H9 (cell line): ENCODE measurements around the gene FAM162A. TPM values are rescaled to one million over a fixed set of nuclear protein-coding genes. Genes with fewer than 3 reads are reported as not detected.

Experiments used
- DNase-seq: peaks from one replicate; pipeline ENCODE4 v3.0.0-alpha.2; 2017
- H2AFZ ChIP-seq: one replicate; pipeline ENCODE4 v1.6.1; 2013; ENCODE audit warnings: mild to moderate bottlenecking, low read length, control low read depth, moderate library complexity
- H2AK5ac ChIP-seq: 2 replicates; pipeline ENCODE4 v1.6.1; 2013; ENCODE audit warnings: low read length, control low read depth, mixed read lengths; ENCODE audit not compliant: insufficient read length
- H2BK120ac ChIP-seq: one replicate; pipeline ENCODE4 v1.6.1; 2013; ENCODE audit warnings: low read depth, mild to moderate bottlenecking, low read length, control low read depth, inconsistent platforms; ENCODE audit not compliant: poor library complexity, severe bottlenecking
- H2BK12ac ChIP-seq: 2 replicates; pipeline ENCODE4 v1.6.1; 2013; ENCODE audit warnings: low read length, control low read depth, mixed read lengths, low read depth; ENCODE audit not compliant: insufficient read length
- H2BK15ac ChIP-seq: 2 replicates; pipeline ENCODE4 v1.6.1; 2013; ENCODE audit warnings: low read depth, low read length, control low read depth
- H2BK20ac ChIP-seq: one replicate; pipeline ENCODE4 v1.6.1; 2013; ENCODE audit warnings: low read depth, mild to moderate bottlenecking, low read length, control low read depth, inconsistent platforms; ENCODE audit not compliant: poor library complexity, severe bottlenecking
- H2BK5ac ChIP-seq: 2 replicates; pipeline ENCODE4 v1.6.1; 2013; ENCODE audit warnings: low read length, control low read depth, mixed read lengths; ENCODE audit not compliant: insufficient read length
- H3K14ac ChIP-seq: 2 replicates; pipeline ENCODE4 v1.6.1; 2013; ENCODE audit warnings: low read length, control low read depth; ENCODE audit not compliant: insufficient read depth
- H3K18ac ChIP-seq: 2 replicates; pipeline ENCODE4 v1.6.1; 2013; ENCODE audit warnings: low read depth, mild to moderate bottlenecking, mixed read lengths, low read length, control low read depth; ENCODE audit not compliant: insufficient read length
- H3K23ac ChIP-seq: 2 replicates; pipeline ENCODE4 v1.6.1; 2013; ENCODE audit warnings: low read length, control low read depth, mixed read lengths, low read depth; ENCODE audit not compliant: insufficient read length
- H3K23me2 ChIP-seq: 2 replicates; pipeline ENCODE4 v1.6.1; 2013; ENCODE audit warnings: low read depth, mild to moderate bottlenecking, mixed read lengths, low read length, control low read depth; ENCODE audit not compliant: insufficient read length, poor library complexity, severe bottlenecking
- H3K27ac ChIP-seq: 2 replicates; pipeline ENCODE4 v1.5.1; 2013; ENCODE audit warnings: low read length, control low read depth, mixed read lengths, low read depth; ENCODE audit not compliant: insufficient read length
- H3K27me3 ChIP-seq: 2 replicates; pipeline ENCODE4 v1.6.1; 2013; ENCODE audit warnings: low read length, control low read depth, inconsistent platforms; ENCODE audit not compliant: insufficient read depth
- H3K4ac ChIP-seq: 2 replicates; pipeline ENCODE4 v1.6.1; 2013; ENCODE audit warnings: low read depth, mild to moderate bottlenecking, control low read depth, inconsistent platforms, low read length, moderate library complexity
- H3K4me1 ChIP-seq: 2 replicates; pipeline ENCODE4 v1.6.1; 2013; ENCODE audit warnings: low read length, control low read depth, inconsistent platforms; ENCODE audit not compliant: insufficient read depth
- H3K4me2 ChIP-seq: 2 replicates; pipeline ENCODE4 v1.6.1; 2013; ENCODE audit warnings: low read length, control low read depth, mixed read lengths; ENCODE audit not compliant: insufficient read length, insufficient read depth
- H3K56ac ChIP-seq: 2 replicates; pipeline ENCODE4 v1.6.1; 2013; ENCODE audit warnings: low read depth, mild to moderate bottlenecking, mixed read lengths, low read length, control low read depth; ENCODE audit not compliant: insufficient read length
- H3K79me1 ChIP-seq: 2 replicates; pipeline ENCODE4 v1.6.1; 2013; ENCODE audit warnings: low read depth, mild to moderate bottlenecking, moderate library complexity, low read length, control low read depth, inconsistent platforms; ENCODE audit not compliant: insufficient read depth, poor library complexity, severe bottlenecking
- H3K79me2 ChIP-seq: 2 replicates; pipeline ENCODE4 v1.6.1; 2013; ENCODE audit warnings: low read length, control low read depth, inconsistent platforms; ENCODE audit not compliant: insufficient read depth
- H3K9ac ChIP-seq: 2 replicates; pipeline ENCODE4 v1.6.1; 2013; ENCODE audit warnings: low read length, control low read depth, mixed read lengths; ENCODE audit not compliant: insufficient read length; ENCODE audit errors: extremely low read depth
- H3K9me3 ChIP-seq: one replicate; pipeline ENCODE4 v1.6.1; 2013; ENCODE audit warnings: low read depth, low read length, inconsistent platforms; ENCODE audit not compliant: control insufficient read depth
- H3T11ph ChIP-seq: one replicate; pipeline ENCODE4 v1.6.1; 2013; ENCODE audit warnings: mild to moderate bottlenecking, low read length, control low read depth, inconsistent platforms
- H4K20me1 ChIP-seq: one replicate; pipeline ENCODE4 v1.6.1; 2013; ENCODE audit not compliant: control insufficient read depth, insufficient read length, insufficient read depth
- H4K5ac ChIP-seq: 2 replicates; pipeline ENCODE4 v1.6.1; 2013; ENCODE audit warnings: low read depth, mild to moderate bottlenecking, mixed read lengths, low read length, control low read depth; ENCODE audit not compliant: insufficient read length
- H4K8ac ChIP-seq: replicated peaks from 2 replicates; pipeline ENCODE4 v1.6.1; 2013; ENCODE audit warnings: low read length, control low read depth, mixed read lengths, low read depth; ENCODE audit not compliant: insufficient read length
- H4K91ac ChIP-seq: 2 replicates; pipeline ENCODE4 v1.6.1; 2013; ENCODE audit warnings: low read depth, mild to moderate bottlenecking, moderate library complexity, mixed read lengths, low read length, control low read depth; ENCODE audit not compliant: insufficient read length
- H3K27ac Mint-ChIP-seq, 3 experiments: 2 replicates in 2 of 3; 3 replicates in 1 of 3; pipeline ENCODE4 v1.8.0; 2020 to 2021; ENCODE audit warnings: mixed read lengths in 3 of 3, mild to moderate bottlenecking in 1 of 3, moderate library complexity in 1 of 3
- H3K27me3 Mint-ChIP-seq: 2 replicates; pipeline ENCODE4 v1.8.0; 2021; ENCODE audit warnings: low read depth, mild to moderate bottlenecking, moderate library complexity, mixed read lengths
- H3K36me3 Mint-ChIP-seq, 3 experiments: 2 replicates in 2 of 3; 3 replicates in 1 of 3; pipeline ENCODE4 v1.8.0; 2020 to 2021; ENCODE audit warnings: low read depth in 3 of 3, mixed read lengths in 3 of 3; ENCODE audit not compliant: insufficient read depth in 1 of 3
- H3K4me1 Mint-ChIP-seq, 2 experiments: 2 replicates each; pipeline ENCODE4 v1.8.0; 2020; ENCODE audit warnings: mixed read lengths in 2 of 2
- H3K4me3 Mint-ChIP-seq, 2 experiments: 2 replicates in 1 of 2; 3 replicates in 1 of 2; pipeline ENCODE4 v1.8.0; 2020 to 2021; ENCODE audit warnings: mild to moderate bottlenecking in 2 of 2, mixed read lengths in 2 of 2, moderate library complexity in 1 of 2
- H3K9me3 Mint-ChIP-seq, 2 experiments: 2 replicates in 1 of 2; 3 replicates in 1 of 2; pipeline ENCODE4 v1.8.0; 2020; ENCODE audit warnings: mild to moderate bottlenecking in 2 of 2, mixed read lengths in 2 of 2, moderate library complexity in 1 of 2
- CTCF ChIP-seq: fragments of 200-600 bp; sonication (generic); conservative IDR thresholded peaks from 3 replicates; pipeline ENCODE4 v1.8.0; 2021; ENCODE audit warnings: antibody characterized with exemption, mild to moderate bottlenecking
- WGBS: extraction: QIAGEN DNeasy Blood & Tissue Kit; methylation state at CpG from one replicate; pipeline ENCODE4 v1.1.7; 2013; ENCODE audit warnings: missing lambda C conversion rate, low lambda C conversion rate, mixed read lengths; ENCODE audit not compliant: insufficient read length; ENCODE audit errors: extremely low coverage; 5-methylcytosine and 5-hydroxymethylcytosine counted together
- total RNA-seq: library from RNA; stranded (reverse); gene quantifications from 2 replicates; pipeline ENCODE4 v1.2.1, GENCODE V29; 2021

The FAM162A gene
- total RNA-seq, 1 experiment from 2014 or later, result 78.5 TPM

GRCh38 chr3:122391681-122392446, 7.9 kb downstream of the FAM162A start:
- no peak overlapping the region for H3K4me3 Mint-ChIP-seq
- WGBS, result no CpG with 5 or more reads among the region's 2 CpGs
- Histone ChIP-seq H3K27me3 (no peaks in the 10 kb centered on the region), H3K14ac (no peak overlapping the region), H2AFZ (no peak overlapping the region), H3K9me3 (no peaks in the 10 kb centered on the region), H3K4ac (no peak overlapping the region), H3K23ac (no peak overlapping the region), H4K20me1 (no peaks in the 10 kb centered on the region), H2BK20ac (no peak overlapping the region), H2AK5ac (no peak overlapping the region), H4K91ac (no peak overlapping the region), H3K23me2 (no peaks in the 10 kb centered on the region), H3K18ac (no peak overlapping the region), H3K4me2 (no peak overlapping the region), H3K79me2 (no peaks in the 10 kb centered on the region; the same call in 1 of the 2 replicates), H3K79me1 (no peaks in the 10 kb centered on the region), H3K9ac (no peak overlapping the region), H3T11ph (no peak overlapping the region), H3K27ac (no peak overlapping the region), H2BK12ac (no peak overlapping the region), H2BK5ac (no peak overlapping the region), H2BK120ac (no peak overlapping the region), H3K56ac (no peak overlapping the region), H4K8ac (no peak overlapping the region), H2BK15ac (no peak overlapping the region), H4K5ac (no peak overlapping the region), H3K4me1 (no peaks in the 10 kb centered on the region)
- no peak for DNase-seq
- peaks cover 5 to 8% of the 10 kb centered on the region in 2 experiments; a peak in 3 of 4 replicates for H3K4me1 Mint-ChIP-seq
- H3K27ac Mint-ChIP-seq, result no peak overlapping the region
- H3K9me3 Mint-ChIP-seq, result no peaks in the 10 kb centered on the region
- peaks cover 0 to 17% (median 5%) of the 10 kb centered on the region in 3 experiments; a peak in 4 of 7 replicates for H3K36me3 Mint-ChIP-seq
- no peaks in the 10 kb centered on the region for H3K27me3 Mint-ChIP-seq
- TF ChIP-seq CTCF, result no peak
